ENCODE results near the gene LTB4R2.

The LTB4R2 gene

GRCh38 chr14:24299255-24300191 is 10.4 kb upstream of the LTB4R2 start, which contains the start of the genes DHRS1 and NOP9:
Gene DHRS1, minus strand, starts transcription at chr14:24299780. Its CDS starts 674 bp downstream, at chr14:24299106.
Gene NOP9, plus strand, starts transcription at chr14:24299850. Its CDS starts 105 bp downstream, at chr14:24299955.
- DNase-seq (ENCODE audit: low spot score), result peak; percentile 88

GRCh38 chr14:24300326-24300980 is 9.5 kb upstream of the LTB4R2 start:
- DNase-seq (ENCODE audit: low spot score), result no peak

- no peak for DNase-seq (ENCODE audit: low spot score)
These were observed 5.9 kb upstream of the LTB4R2 start for GRCh38 chr14:24304019-24304387.

- DNase-seq (ENCODE audit: low spot score), result no peak
These were observed 2.8 kb upstream of the LTB4R2 start for GRCh38 chr14:24307156-24307574.

- peak; percentile 70 for DNase-seq (ENCODE audit: low spot score)
These were observed 2.2 kb upstream of the LTB4R2 start, which contains the start of gene CIDEB for GRCh38 chr14:24307575-24308341. Gene CIDEB, minus strand, starts transcription at chr14:24307977. Its CDS starts 119 bp downstream, at chr14:24307858.

GRCh38 chr14:24308342-24309124 is 1.4 kb upstream of the LTB4R2 start:
- no peak for DNase-seq (ENCODE audit: low spot score)

- DNase-seq (ENCODE audit: low spot score), result no peak
These were observed 315 bp downstream of the LTB4R2 start for GRCh38 chr14:24310265-24310645.

- peak; percentile 47 for DNase-seq (ENCODE audit: low spot score)
These were observed 985 bp downstream of the LTB4R2 start, which contains the start of gene LTB4R for GRCh38 chr14:24310646-24311604. Gene LTB4R, plus strand, starts transcription at chr14:24311502. Its CDS starts 4,150 bp downstream, at chr14:24315652.

GRCh38 chr14:24311837-24312615 is 2.1 kb downstream of the LTB4R2 start:
- DNase-seq (ENCODE audit: low spot score), result no peak

- no peak for DNase-seq (ENCODE audit: low spot score)
These were observed 3.0 kb downstream of the LTB4R2 start for GRCh38 chr14:24312736-24313507.

GRCh38 chr14:24313913-24314312 is 4.0 kb downstream of the LTB4R2 start:
- no peak for DNase-seq (ENCODE audit: low spot score)

GRCh38 chr14:24314377-24315193 is 4.6 kb downstream of the LTB4R2 start:
- DNase-seq (ENCODE audit: low spot score), result no peak

GRCh38 chr14:24315243-24315806 is 5.4 kb downstream of the LTB4R2 start:
- no peak for DNase-seq (ENCODE audit: low spot score)

GRCh38 chr14:24315807-24316596 is 6.1 kb downstream of the LTB4R2 start:
- DNase-seq (ENCODE audit: low spot score), result no peak

- no peak for DNase-seq (ENCODE audit: low spot score)
These were observed 6.6 kb downstream of the LTB4R2 start for GRCh38 chr14:24316597-24316950.

GRCh38 chr14:24317141-24317928 is 7.4 kb downstream of the LTB4R2 start:
- no peak for DNase-seq (ENCODE audit: low spot score)

Measured in cerebellar cortex (tissue), 1 donor.